Liver (tissue), 3 donors: ENCODE measurements around the gene ARVCF.

ENCODE experiments used
- CTCF ChIP-seq: fragments of 150-350 bp; IDR thresholded peaks from 2 replicates; pipeline ENCODE4 v1.5.1; 2017; ENCODE audit warnings: improper control_type of control experiment, low read depth, low read length; ENCODE audit not compliant: missing input control
- EGR1 ChIP-seq, 2 donors: IDR thresholded peaks; 2 replicates each; pipeline ENCODE4 v1.6.1; 2016 to 2018; ENCODE audit warnings: antibody characterized with exemption in 2 of 2, low read depth in 2 of 2
- HNF4G ChIP-seq: IDR thresholded peaks from 2 replicates; pipeline ENCODE4 v1.6.1; 2016; ENCODE audit warnings: antibody characterized with exemption
- JUND ChIP-seq, 2 donors: IDR thresholded peaks; 2 replicates each; pipeline ENCODE4 v1.6.1; 2016; ENCODE audit warnings: antibody characterized with exemption in 2 of 2
- MAX ChIP-seq: IDR thresholded peaks from 2 replicates; pipeline ENCODE4 v1.6.1; 2016; ENCODE audit warnings: antibody characterized with exemption
- RXRA ChIP-seq, 2 donors: IDR thresholded peaks; 2 replicates each; pipeline ENCODE4 v1.6.1; 2017 to 2018; ENCODE audit warnings: antibody characterized with exemption in 2 of 2, mild to moderate bottlenecking in 1 of 2
- SP1 ChIP-seq: IDR thresholded peaks from 2 replicates; pipeline ENCODE4 v1.6.1; 2018; ENCODE audit warnings: antibody characterized with exemption, mild to moderate bottlenecking
- TAF1 ChIP-seq: conservative IDR thresholded peaks from 2 replicates; pipeline ENCODE4 v1.6.1; 2016; ENCODE audit warnings: antibody characterized with exemption, mild to moderate bottlenecking
- YY1 ChIP-seq: IDR thresholded peaks from 2 replicates; pipeline ENCODE4 v1.6.1; 2016; ENCODE audit warnings: antibody characterized with exemption, mild to moderate bottlenecking
- TF ChIP-seq, protein P1 (sequence below): IDR thresholded peaks from 2 replicates; pipeline ENCODE4 v1.6.1; 2016; ENCODE audit warnings: antibody characterized with exemption, mild to moderate bottlenecking
- TF ChIP-seq, protein P2 (sequence below): IDR thresholded peaks from 2 replicates; pipeline ENCODE4 v1.6.1; 2016; ENCODE audit warnings: antibody characterized with exemption
- donor health status: healthy.
- donor health status: healthy.

GRCh38 chr22:20028855-20029549, 12.4 kb upstream of the ARVCF start:
- TF ChIP-seq, protein P1, sequence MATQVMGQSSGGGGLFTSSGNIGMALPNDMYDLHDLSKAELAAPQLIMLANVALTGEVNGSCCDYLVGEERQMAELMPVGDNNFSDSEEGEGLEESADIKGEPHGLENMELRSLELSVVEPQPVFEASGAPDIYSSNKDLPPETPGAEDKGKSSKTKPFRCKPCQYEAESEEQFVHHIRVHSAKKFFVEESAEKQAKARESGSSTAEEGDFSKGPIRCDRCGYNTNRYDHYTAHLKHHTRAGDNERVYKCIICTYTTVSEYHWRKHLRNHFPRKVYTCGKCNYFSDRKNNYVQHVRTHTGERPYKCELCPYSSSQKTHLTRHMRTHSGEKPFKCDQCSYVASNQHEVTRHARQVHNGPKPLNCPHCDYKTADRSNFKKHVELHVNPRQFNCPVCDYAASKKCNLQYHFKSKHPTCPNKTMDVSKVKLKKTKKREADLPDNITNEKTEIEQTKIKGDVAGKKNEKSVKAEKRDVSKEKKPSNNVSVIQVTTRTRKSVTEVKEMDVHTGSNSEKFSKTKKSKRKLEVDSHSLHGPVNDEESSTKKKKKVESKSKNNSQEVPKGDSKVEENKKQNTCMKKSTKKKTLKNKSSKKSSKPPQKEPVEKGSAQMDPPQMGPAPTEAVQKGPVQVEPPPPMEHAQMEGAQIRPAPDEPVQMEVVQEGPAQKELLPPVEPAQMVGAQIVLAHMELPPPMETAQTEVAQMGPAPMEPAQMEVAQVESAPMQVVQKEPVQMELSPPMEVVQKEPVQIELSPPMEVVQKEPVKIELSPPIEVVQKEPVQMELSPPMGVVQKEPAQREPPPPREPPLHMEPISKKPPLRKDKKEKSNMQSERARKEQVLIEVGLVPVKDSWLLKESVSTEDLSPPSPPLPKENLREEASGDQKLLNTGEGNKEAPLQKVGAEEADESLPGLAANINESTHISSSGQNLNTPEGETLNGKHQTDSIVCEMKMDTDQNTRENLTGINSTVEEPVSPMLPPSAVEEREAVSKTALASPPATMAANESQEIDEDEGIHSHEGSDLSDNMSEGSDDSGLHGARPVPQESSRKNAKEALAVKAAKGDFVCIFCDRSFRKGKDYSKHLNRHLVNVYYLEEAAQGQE: no peak
- TF ChIP-seq CTCF (no peak), MAX (no peak), HNF4G (no peak), EGR1 (IDR thresholded peaks at IDR 0.05; ENCODE audit: low read depth in 2 of 2) (no peak), SP1 (no peak), RXRA (IDR thresholded peaks at IDR 0.05) (no peak), YY1 (no peak), TAF1 (no peak), JUND (IDR thresholded peaks at IDR 0.05) (no peak)
- TF ChIP-seq, protein P2, sequence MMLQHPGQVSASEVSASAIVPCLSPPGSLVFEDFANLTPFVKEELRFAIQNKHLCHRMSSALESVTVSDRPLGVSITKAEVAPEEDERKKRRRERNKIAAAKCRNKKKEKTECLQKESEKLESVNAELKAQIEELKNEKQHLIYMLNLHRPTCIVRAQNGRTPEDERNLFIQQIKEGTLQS: no peak
